ENCODE data around the gene FGF10.

The FGF10 gene

GRCh38 chr5:44361342-44362001 lies 27.7 kb downstream of the FGF10 start:
- Histone ChIP-seq H3K4me1 (ENCODE audit: control insufficient read depth in 5 of 5, insufficient read depth in 5 of 5, low read length in 5 of 5) (peaks cover 0 to under 1% (median 0%) of the 10 kb centered on the region in 5 donors), H3K9ac (ENCODE audit: low read length in 5 of 5) (no peak overlapping the region), H3K4me3 (ENCODE audit: low read depth in 1 of 5, low read length in 5 of 5) (no peak overlapping the region), H3K36me3 (ENCODE audit: control insufficient read depth in 5 of 5, insufficient read depth in 5 of 5, low read length in 5 of 5) (no peaks in the 10 kb centered on the region), H3K27ac (ENCODE audit: low read depth, low read length) (no peak overlapping the region), H3K9me3 (ENCODE audit: control insufficient read depth in 5 of 5, low read length in 5 of 5) (no peaks in the 10 kb centered on the region), H3K27me3 (ENCODE audit: control insufficient read depth in 5 of 5, insufficient read depth in 4 of 5, low read length in 5 of 5) (no peaks in the 10 kb centered on the region)

GRCh38 chr5:44360919-44361318 lies 28.3 kb downstream of the FGF10 start:
- Histone ChIP-seq H3K9me3 (ENCODE audit: control insufficient read depth in 5 of 5, low read length in 5 of 5) (no peaks in the 10 kb centered on the region), H3K4me3 (ENCODE audit: low read depth in 1 of 5, low read length in 5 of 5) (no peak overlapping the region), H3K4me1 (ENCODE audit: control insufficient read depth in 5 of 5, insufficient read depth in 5 of 5, low read length in 5 of 5) (peaks cover 0 to 5% (median 0%) of the 10 kb centered on the region in 5 donors), H3K36me3 (ENCODE audit: control insufficient read depth in 5 of 5, insufficient read depth in 5 of 5, low read length in 5 of 5) (no peaks in the 10 kb centered on the region), H3K9ac (ENCODE audit: low read length in 5 of 5) (no peak overlapping the region), H3K27me3 (ENCODE audit: control insufficient read depth in 5 of 5, insufficient read depth in 4 of 5, low read length in 5 of 5) (no peaks in the 10 kb centered on the region), H3K27ac (ENCODE audit: low read depth, low read length) (no peak overlapping the region)

- Histone ChIP-seq H3K4me1 (ENCODE audit: control insufficient read depth in 5 of 5, insufficient read depth in 5 of 5, low read length in 5 of 5) (peaks cover 0 to 9% (median 0%) of the 10 kb centered on the region in 5 donors), H3K9ac (ENCODE audit: low read length in 5 of 5) (no peak overlapping the region)
Observed at GRCh38 chr5:44358421-44358820, 30.8 kb downstream of the FGF10 start.

GRCh38 chr5:44356231-44356630 lies 33.0 kb downstream of the FGF10 start:
- H3K4me3 ChIP-seq (ENCODE audit: low read depth in 1 of 5, low read length in 5 of 5): no peak overlapping the region

More at GRCh38 chr5:44358421-44358820, 30.8 kb downstream of the FGF10 start:
- Histone ChIP-seq H3K36me3 (ENCODE audit: control insufficient read depth in 5 of 5, insufficient read depth in 5 of 5, low read length in 5 of 5) (no peaks in the 10 kb centered on the region), H3K27me3 (ENCODE audit: control insufficient read depth in 5 of 5, insufficient read depth in 4 of 5, low read length in 5 of 5) (no peaks in the 10 kb centered on the region), H3K27ac (ENCODE audit: low read depth, low read length) (no peak overlapping the region), H3K4me3 (ENCODE audit: low read depth in 1 of 5, low read length in 5 of 5) (no peak overlapping the region), H3K9me3 (ENCODE audit: control insufficient read depth in 5 of 5, low read length in 5 of 5) (no peaks in the 10 kb centered on the region)

GRCh38 chr5:44345871-44346270 lies 43.3 kb downstream of the FGF10 start:
- no peaks in the 10 kb centered on the region for H3K27me3 ChIP-seq (ENCODE audit: control insufficient read depth in 5 of 5, insufficient read depth in 4 of 5, low read length in 5 of 5)
- no peak overlapping the region for H3K9ac ChIP-seq (ENCODE audit: low read length in 5 of 5)
- no peaks in the 10 kb centered on the region for H3K36me3 ChIP-seq (ENCODE audit: control insufficient read depth in 5 of 5, insufficient read depth in 5 of 5, low read length in 5 of 5)
- no peak overlapping the region for H3K4me3 ChIP-seq (ENCODE audit: low read depth in 1 of 5, low read length in 5 of 5)
- H3K27ac ChIP-seq (ENCODE audit: low read depth, low read length): no peak overlapping the region
- H3K4me1 ChIP-seq (ENCODE audit: control insufficient read depth in 5 of 5, insufficient read depth in 5 of 5, low read length in 5 of 5): no peaks in the 10 kb centered on the region
- H3K9me3 ChIP-seq (ENCODE audit: control insufficient read depth in 5 of 5, low read length in 5 of 5): no peaks in the 10 kb centered on the region

More at GRCh38 chr5:44356231-44356630, 33.0 kb downstream of the FGF10 start:
- Histone ChIP-seq H3K36me3 (ENCODE audit: control insufficient read depth in 5 of 5, insufficient read depth in 5 of 5, low read length in 5 of 5) (no peaks in the 10 kb centered on the region), H3K27me3 (ENCODE audit: control insufficient read depth in 5 of 5, insufficient read depth in 4 of 5, low read length in 5 of 5) (no peaks in the 10 kb centered on the region), H3K27ac (ENCODE audit: low read depth, low read length) (no peak overlapping the region), H3K4me1 (ENCODE audit: control insufficient read depth in 5 of 5, insufficient read depth in 5 of 5, low read length in 5 of 5) (peaks cover 0 to 9% (median 0%) of the 10 kb centered on the region in 5 donors), H3K9ac (ENCODE audit: low read length in 5 of 5) (no peak overlapping the region), H3K9me3 (ENCODE audit: control insufficient read depth in 5 of 5, low read length in 5 of 5) (no peaks in the 10 kb centered on the region)

- Histone ChIP-seq H3K9ac (ENCODE audit: low read length in 5 of 5) (no peak overlapping the region), H3K36me3 (ENCODE audit: control insufficient read depth in 5 of 5, insufficient read depth in 5 of 5, low read length in 5 of 5) (no peaks in the 10 kb centered on the region), H3K4me3 (ENCODE audit: low read depth in 1 of 5, low read length in 5 of 5) (no peak overlapping the region), H3K27me3 (ENCODE audit: control insufficient read depth in 5 of 5, insufficient read depth in 4 of 5, low read length in 5 of 5) (no peaks in the 10 kb centered on the region), H3K4me1 (ENCODE audit: control insufficient read depth in 5 of 5, insufficient read depth in 5 of 5, low read length in 5 of 5) (peaks cover 0 to 10% (median 6%) of the 10 kb centered on the region in 5 donors), H3K9me3 (ENCODE audit: control insufficient read depth in 5 of 5, low read length in 5 of 5) (no peaks in the 10 kb centered on the region), H3K27ac (ENCODE audit: low read depth, low read length) (no peak overlapping the region)
Observed at GRCh38 chr5:44336708-44337107, 52.5 kb downstream of the FGF10 start.

- Histone ChIP-seq H3K27me3 (ENCODE audit: control insufficient read depth in 5 of 5, insufficient read depth in 4 of 5, low read length in 5 of 5) (no peaks in the 10 kb centered on the region), H3K36me3 (ENCODE audit: control insufficient read depth in 5 of 5, insufficient read depth in 5 of 5, low read length in 5 of 5) (no peaks in the 10 kb centered on the region), H3K4me3 (ENCODE audit: low read depth in 1 of 5, low read length in 5 of 5) (no peak overlapping the region), H3K9me3 (ENCODE audit: control insufficient read depth in 5 of 5, low read length in 5 of 5) (no peaks in the 10 kb centered on the region), H3K4me1 (ENCODE audit: control insufficient read depth in 5 of 5, insufficient read depth in 5 of 5, low read length in 5 of 5) (peaks cover 0 to 30% (median 18%) of the 10 kb centered on the region in 5 donors), H3K27ac (ENCODE audit: low read depth, low read length) (no peak overlapping the region), H3K9ac (ENCODE audit: low read length in 5 of 5) (no peak overlapping the region)
Observed at GRCh38 chr5:44334622-44335021, 54.6 kb downstream of the FGF10 start.

- H3K36me3 ChIP-seq (ENCODE audit: control insufficient read depth in 5 of 5, insufficient read depth in 5 of 5, low read length in 5 of 5): no peaks in the 10 kb centered on the region
- no peak overlapping the region for H3K9ac ChIP-seq (ENCODE audit: low read length in 5 of 5)
- H3K4me1 ChIP-seq (ENCODE audit: control insufficient read depth in 5 of 5, insufficient read depth in 5 of 5, low read length in 5 of 5): peaks cover 0 to 34% (median 18%) of the 10 kb centered on the region in 5 donors
- H3K27me3 ChIP-seq (ENCODE audit: control insufficient read depth in 5 of 5, insufficient read depth in 4 of 5, low read length in 5 of 5): no peaks in the 10 kb centered on the region
- peak overlapping the region; percentile 42 for H3K27ac ChIP-seq (ENCODE audit: low read depth, low read length)
- no peaks in the 10 kb centered on the region for H3K9me3 ChIP-seq (ENCODE audit: control insufficient read depth in 5 of 5, low read length in 5 of 5)
- no peak overlapping the region for H3K4me3 ChIP-seq (ENCODE audit: low read depth in 1 of 5, low read length in 5 of 5)
Observed at GRCh38 chr5:44332285-44332971, 56.8 kb downstream of the FGF10 start.

- no peak overlapping the region for H3K4me3 ChIP-seq (ENCODE audit: low read depth in 1 of 5, low read length in 5 of 5)
- peaks cover 0 to 34% (median 18%) of the 10 kb centered on the region in 5 donors for H3K4me1 ChIP-seq (ENCODE audit: control insufficient read depth in 5 of 5, insufficient read depth in 5 of 5, low read length in 5 of 5)
- no peak overlapping the region for H3K9ac ChIP-seq (ENCODE audit: low read length in 5 of 5)
- H3K36me3 ChIP-seq (ENCODE audit: control insufficient read depth in 5 of 5, insufficient read depth in 5 of 5, low read length in 5 of 5): no peaks in the 10 kb centered on the region
- no peaks in the 10 kb centered on the region for H3K9me3 ChIP-seq (ENCODE audit: control insufficient read depth in 5 of 5, low read length in 5 of 5)
- no peaks in the 10 kb centered on the region for H3K27me3 ChIP-seq (ENCODE audit: control insufficient read depth in 5 of 5, insufficient read depth in 4 of 5, low read length in 5 of 5)
- peak overlapping the region; percentile 42 for H3K27ac ChIP-seq (ENCODE audit: low read depth, low read length)
Observed at GRCh38 chr5:44331471-44332050, 57.7 kb downstream of the FGF10 start.

GRCh38 chr5:44329716-44330115 lies 59.5 kb downstream of the FGF10 start:
- H3K4me1 ChIP-seq (ENCODE audit: control insufficient read depth in 5 of 5, insufficient read depth in 5 of 5, low read length in 5 of 5): peaks cover 0 to 34% (median 18%) of the 10 kb centered on the region in 5 donors
- no peaks in the 10 kb centered on the region for H3K9me3 ChIP-seq (ENCODE audit: control insufficient read depth in 5 of 5, low read length in 5 of 5)
- H3K27ac ChIP-seq (ENCODE audit: low read depth, low read length): peak overlapping the region; percentile 42
- no peak overlapping the region for H3K9ac ChIP-seq (ENCODE audit: low read length in 5 of 5)
- H3K4me3 ChIP-seq (ENCODE audit: low read depth in 1 of 5, low read length in 5 of 5): no peak overlapping the region
- H3K27me3 ChIP-seq (ENCODE audit: control insufficient read depth in 5 of 5, insufficient read depth in 4 of 5, low read length in 5 of 5): no peaks in the 10 kb centered on the region
- H3K36me3 ChIP-seq (ENCODE audit: control insufficient read depth in 5 of 5, insufficient read depth in 5 of 5, low read length in 5 of 5): no peaks in the 10 kb centered on the region

All from subcutaneous abdominal adipose tissue (tissue), 5 donors.